Upper lobe of left lung (tissue), 4 donors: ENCODE measurements around the gene TBKBP1.

Experiments used
- POLR2AphosphoS5 ChIP-seq, 2 donors: sonication (generic); formaldehyde crosslinking; IDR thresholded peaks; one replicate each; pipeline ENCODE4 v1.5.1; 2017; ENCODE audit warnings: antibody characterized with exemption in 2 of 2
- TF ChIP-seq, protein P1 (sequence below), 6 experiments: fragments of 450-650 bp in 4 of 6; fragments of 200-600 bp in 2 of 6; sonication (generic) in 2 of 6; IDR thresholded peaks; one replicate each; pipeline ENCODE4 v1.5.1; 2016 to 2019; ENCODE audit warnings: antibody characterized with exemption in 6 of 6

DNA sequence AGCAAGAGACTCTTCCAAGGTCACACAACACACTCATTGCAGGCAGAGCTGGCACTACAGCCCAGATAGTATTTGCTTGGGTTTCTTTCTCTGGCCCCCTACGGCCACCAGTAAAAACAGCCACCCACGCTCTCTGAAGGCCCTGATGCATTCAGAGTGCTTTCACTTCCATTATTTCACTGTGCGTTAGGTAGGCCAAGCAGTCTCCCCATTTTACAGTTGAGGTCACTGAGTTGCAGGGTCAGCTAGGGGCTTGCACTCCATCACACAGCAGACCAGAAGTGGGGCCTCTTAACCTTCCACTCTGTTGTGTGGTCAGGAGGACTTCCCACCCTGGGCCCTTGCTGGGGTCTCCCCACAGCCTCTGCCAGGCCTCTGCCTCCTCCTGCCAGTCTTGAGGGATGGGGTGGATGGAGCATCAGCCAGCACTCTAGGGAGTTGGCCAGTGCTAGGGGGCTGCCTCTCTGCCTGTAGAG is 41.6 kb downstream of the TBKBP1 start:
- TF ChIP-seq, protein P1, sequence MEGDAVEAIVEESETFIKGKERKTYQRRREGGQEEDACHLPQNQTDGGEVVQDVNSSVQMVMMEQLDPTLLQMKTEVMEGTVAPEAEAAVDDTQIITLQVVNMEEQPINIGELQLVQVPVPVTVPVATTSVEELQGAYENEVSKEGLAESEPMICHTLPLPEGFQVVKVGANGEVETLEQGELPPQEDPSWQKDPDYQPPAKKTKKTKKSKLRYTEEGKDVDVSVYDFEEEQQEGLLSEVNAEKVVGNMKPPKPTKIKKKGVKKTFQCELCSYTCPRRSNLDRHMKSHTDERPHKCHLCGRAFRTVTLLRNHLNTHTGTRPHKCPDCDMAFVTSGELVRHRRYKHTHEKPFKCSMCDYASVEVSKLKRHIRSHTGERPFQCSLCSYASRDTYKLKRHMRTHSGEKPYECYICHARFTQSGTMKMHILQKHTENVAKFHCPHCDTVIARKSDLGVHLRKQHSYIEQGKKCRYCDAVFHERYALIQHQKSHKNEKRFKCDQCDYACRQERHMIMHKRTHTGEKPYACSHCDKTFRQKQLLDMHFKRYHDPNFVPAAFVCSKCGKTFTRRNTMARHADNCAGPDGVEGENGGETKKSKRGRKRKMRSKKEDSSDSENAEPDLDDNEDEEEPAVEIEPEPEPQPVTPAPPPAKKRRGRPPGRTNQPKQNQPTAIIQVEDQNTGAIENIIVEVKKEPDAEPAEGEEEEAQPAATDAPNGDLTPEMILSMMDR (IDR thresholded peaks at IDR 0.05) = no peak
- TF ChIP-seq POLR2AphosphoS5 (IDR thresholded peaks at IDR 0.05) = no peak
